NCI-H2107 (cell line): ENCODE data around the gene CHIC1.
"Not testable (repeated sequence)": the region's sequence is repeated elsewhere in the genome, so short reads cannot be mapped to it uniquely, and the experiment has no call there.

Experiments
- DNase-seq: peaks from one replicate; lab custom pipeline; 2025; lab: John Stamatoyannopoulos, UW

CHIC1 gene

GRCh38 chrX:73562984-73563737 lies at the start of gene CHIC1:
Gene CHIC1, plus strand, starts transcription at chrX:73563197. Its CDS starts 88 bp downstream, at chrX:73563285.
- peak; percentile 27 for DNase-seq

GRCh38 chrX:73522823-73523222 lies 40.2 kb upstream of the CHIC1 start:
- not testable (repeated sequence) for DNase-seq

- no peak for DNase-seq
Measured at GRCh38 chrX:73524906-73525305, 38.1 kb upstream of the CHIC1 start.

- DNase-seq, result no peak
Measured at GRCh38 chrX:73525928-73526690, 36.9 kb upstream of the CHIC1 start.

GRCh38 chrX:73531655-73532054 lies 31.3 kb upstream of the CHIC1 start:
- DNase-seq, result not testable (repeated sequence)

- DNase-seq, result no peak
Measured at GRCh38 chrX:73556159-73556558, 6.8 kb upstream of the CHIC1 start.

GRCh38 chrX:73561801-73562200 lies 1.2 kb upstream of the CHIC1 start:
- DNase-seq, result no peak

- DNase-seq, result no peak
Measured at GRCh38 chrX:73562458-73562857, 539 bp upstream of the CHIC1 start.

GRCh38 chrX:73563738-73564068 lies 706 bp downstream of the CHIC1 start:
- no peak for DNase-seq

- no peak for DNase-seq
Measured at GRCh38 chrX:73577361-73577760, 14.4 kb downstream of the CHIC1 start.

- no peak for DNase-seq
Measured at GRCh38 chrX:73581002-73581628, 18.1 kb downstream of the CHIC1 start.

- DNase-seq, result not testable (repeated sequence)
Measured at GRCh38 chrX:73597758-73598157, 34.8 kb downstream of the CHIC1 start.

GRCh38 chrX:73615022-73615421 lies 52.0 kb downstream of the CHIC1 start:
- DNase-seq, result no peak

GRCh38 chrX:73641669-73642068 lies 78.7 kb downstream of the CHIC1 start:
- DNase-seq, result not testable (repeated sequence)

- no peak for DNase-seq
Measured at GRCh38 chrX:73647212-73647611, 84.2 kb downstream of the CHIC1 start.

- no peak for DNase-seq
Measured at GRCh38 chrX:73647632-73648322, 84.8 kb downstream of the CHIC1 start.

- not testable (repeated sequence) for DNase-seq
Measured at GRCh38 chrX:73661322-73661721, 98.3 kb downstream of the CHIC1 start.

GRCh38 chrX:73668779-73669178 lies 105.8 kb downstream of the CHIC1 start:
- DNase-seq, result no peak

- DNase-seq, result no peak
Measured at GRCh38 chrX:73681408-73681807, 118.4 kb downstream of the CHIC1 start.

- no peak for DNase-seq
Measured at GRCh38 chrX:73683236-73683859, 120.4 kb downstream of the CHIC1 start.

- DNase-seq, result not testable (repeated sequence)
Measured at GRCh38 chrX:73707014-73707413, 144.0 kb downstream of the CHIC1 start.

- DNase-seq, result no peak
Measured at GRCh38 chrX:73728602-73729001, 165.6 kb downstream of the CHIC1 start.
